Lower leg skin (tissue), 3 donors: ENCODE results near the gene MMRN2.

Source experiments
- CTCF ChIP-seq, 3 donors: fragments of 450-650 bp; IDR thresholded peaks; one replicate each; pipeline ENCODE4 v1.5.1; 2016; ENCODE audit warnings: antibody characterized with exemption in 3 of 3, mild to moderate bottlenecking in 3 of 3, moderate library complexity in 2 of 3
- POLR2A ChIP-seq, 2 donors: fragments of 450-650 bp; IDR thresholded peaks; one replicate each; pipeline ENCODE4 v1.6.1; 2016 to 2017; ENCODE audit warnings: antibody characterized with exemption in 2 of 2, mild to moderate bottlenecking in 1 of 2, moderate library complexity in 1 of 2

GRCh38 chr10:86904600-86904999, 52.8 kb downstream of the MMRN2 start:
- no peak for TF ChIP-seq CTCF (IDR thresholded peaks at IDR 0.05)
- TF ChIP-seq POLR2A (IDR thresholded peaks at IDR 0.05) = no peak
